ENCODE measurements around the gene ZFY. TPM values are rescaled to one million over a fixed set of nuclear protein-coding genes. Genes with fewer than 3 reads are reported as not detected.

The ZFY gene
- total RNA-seq, result 10 to 100 TPM; 17.3 to 21.5 TPM

- CTCF ChIA-PET, result no interaction called here
- POLR2A ChIA-PET, result no interaction called here
These were observed at the start of gene ZFY for GRCh38 chrY:2934861-2935715. ZFY (plus strand) TSS chrY:2935381; CDS start chrY:2953937, 18,556 bp downstream.

GRCh38 chrY:2885880-2886279, 49.3 kb upstream of the ZFY start:
- ChIA-PET POLR2A (no interaction called here), CTCF (no interaction called here)

GRCh38 chrY:2887386-2887785, 47.8 kb upstream of the ZFY start:
- POLR2A ChIA-PET, result no interaction called here

GRCh38 chrY:2887955-2888354, 47.2 kb upstream of the ZFY start:
- POLR2A ChIA-PET, result interaction anchor here (0.8 kb wide), 1 partner anchor 28 kb away, joined by 3 read pairs; no protein-coding TSS in a partner anchor
- CTCF ChIA-PET, result interaction anchor here (1.0 kb wide), 1 partner anchor 62 kb away, joined by 3 read pairs; no protein-coding TSS in a partner anchor

More at GRCh38 chrY:2887386-2887785, 47.8 kb upstream of the ZFY start:
- CTCF ChIA-PET, result interaction anchor here (1.0 kb wide), 1 partner anchor 62 kb away, joined by 3 read pairs; no protein-coding TSS in a partner anchor

GRCh38 chrY:2893471-2893870, 41.7 kb upstream of the ZFY start:
- ChIA-PET CTCF (no interaction called here), POLR2A (no interaction called here)

GRCh38 chrY:2896050-2896449, 39.1 kb upstream of the ZFY start:
- CTCF ChIA-PET, result no interaction called here
- POLR2A ChIA-PET, result no interaction called here

GRCh38 chrY:2907356-2907755, 27.8 kb upstream of the ZFY start:
- POLR2A ChIA-PET, result no interaction called here
- CTCF ChIA-PET, result no interaction called here

GRCh38 chrY:2913066-2913815, 21.9 kb upstream of the ZFY start:
- POLR2A ChIA-PET, result no interaction called here
- CTCF ChIA-PET, result no interaction called here

GRCh38 chrY:2934078-2934477, 1.1 kb upstream of the ZFY start:
- ChIA-PET CTCF (no interaction called here), POLR2A (no interaction called here)

GRCh38 chrY:2935716-2936435, 695 bp downstream of the ZFY start:
- ChIA-PET CTCF (no interaction called here), POLR2A (no interaction called here)

- ChIA-PET CTCF (no interaction called here), POLR2A (no interaction called here)
These were observed 1.2 kb downstream of the ZFY start for GRCh38 chrY:2936436-2936750.

- CTCF ChIA-PET, result no interaction called here
- POLR2A ChIA-PET, result interaction anchor here (0.7 kb wide), 1 partner anchor 76 kb away, joined by 9 read pairs; no protein-coding TSS in a partner anchor
These were observed 2.0 kb downstream of the ZFY start for GRCh38 chrY:2937149-2937548.

GRCh38 chrY:2949590-2950252, 14.5 kb downstream of the ZFY start:
- ChIA-PET POLR2A (no interaction called here), CTCF (interaction anchor here (0.7 kb wide), 1 partner anchor 62 kb away, joined by 3 read pairs; no protein-coding TSS in a partner anchor)

- ChIA-PET CTCF (no interaction called here), POLR2A (no interaction called here)
These were observed 15.5 kb downstream of the ZFY start for GRCh38 chrY:2950655-2951054.

- CTCF ChIA-PET, result no interaction called here
- POLR2A ChIA-PET, result no interaction called here
These were observed 17.7 kb downstream of the ZFY start for GRCh38 chrY:2952912-2953311.

- ChIA-PET CTCF (no interaction called here), POLR2A (no interaction called here)
These were observed 19.6 kb downstream of the ZFY start for GRCh38 chrY:2954735-2955134.

GRCh38 chrY:2955561-2955960, 20.4 kb downstream of the ZFY start:
- POLR2A ChIA-PET, result no interaction called here
- CTCF ChIA-PET, result no interaction called here

GRCh38 chrY:2962061-2962460, 26.9 kb downstream of the ZFY start:
- ChIA-PET CTCF (no interaction called here), POLR2A (no interaction called here)

GRCh38 chrY:2964814-2965213, 29.6 kb downstream of the ZFY start:
- ChIA-PET CTCF (no interaction called here), POLR2A (no interaction called here)

- CTCF ChIA-PET, result no interaction called here
- POLR2A ChIA-PET, result no interaction called here
These were observed 30.4 kb downstream of the ZFY start for GRCh38 chrY:2965629-2966028.
